ENCODE measurements around the gene CPZ.

Gene CPZ

GRCh38 chr4:8596891-8597290 is 4.3 kb downstream of the CPZ start:
- DNase-seq = no peak

DNA sequence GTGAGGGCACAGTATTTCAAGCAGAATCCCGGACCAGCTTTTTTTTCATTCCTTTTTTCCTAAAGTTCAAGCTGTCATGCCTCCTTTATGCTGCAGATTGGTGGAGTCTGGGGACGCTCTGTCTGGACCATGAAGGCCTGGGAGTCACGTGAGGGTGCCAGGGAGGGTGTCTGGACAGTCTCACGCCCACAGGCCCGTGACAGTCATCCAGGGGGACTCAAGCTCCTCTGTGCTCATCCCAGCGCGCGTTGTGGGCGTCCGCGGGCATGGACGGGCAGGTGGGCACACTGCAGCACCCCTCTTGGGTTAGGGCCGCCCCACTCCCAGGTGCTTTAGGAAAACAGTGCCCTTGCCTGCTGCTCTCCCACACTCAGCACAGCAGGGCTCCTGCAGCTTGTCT is 4.8 kb downstream of the CPZ start:
- DNase-seq = no peak

- DNase-seq = no peak
These were observed 5.2 kb downstream of the CPZ start for GRCh38 chr4:8597791-8598190.

- DNase-seq = no peak
These were observed 6.0 kb downstream of the CPZ start for GRCh38 chr4:8598391-8599090.

- no peak for DNase-seq
These were observed 6.5 kb downstream of the CPZ start for GRCh38 chr4:8599091-8599460.

- DNase-seq = no peak
These were observed 7.1 kb downstream of the CPZ start for GRCh38 chr4:8599657-8600056.

- no peak for DNase-seq
These were observed 7.7 kb downstream of the CPZ start for GRCh38 chr4:8600266-8600665.

GRCh38 chr4:8600686-8601085 is 8.1 kb downstream of the CPZ start:
- no peak for DNase-seq

DNA sequence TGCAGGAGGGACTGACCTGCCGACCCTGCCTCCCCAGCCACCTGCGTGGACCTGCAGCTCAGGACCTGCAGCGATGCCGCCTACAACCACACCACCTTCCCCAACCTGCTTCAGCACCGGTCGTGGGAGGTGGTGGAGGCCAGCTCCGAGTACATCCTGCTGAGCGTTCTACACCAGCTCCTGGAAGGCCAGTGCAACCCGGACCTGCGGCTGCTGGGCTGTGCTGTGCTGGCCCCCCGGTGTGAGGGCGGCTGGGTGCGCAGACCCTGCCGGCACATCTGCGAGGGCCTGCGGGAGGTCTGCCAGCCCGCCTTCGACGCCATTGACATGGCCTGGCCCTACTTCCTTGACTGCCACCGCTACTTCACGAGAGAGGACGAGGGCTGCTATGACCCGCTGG is 8.5 kb downstream of the CPZ start:
- DNase-seq = no peak

DNA sequence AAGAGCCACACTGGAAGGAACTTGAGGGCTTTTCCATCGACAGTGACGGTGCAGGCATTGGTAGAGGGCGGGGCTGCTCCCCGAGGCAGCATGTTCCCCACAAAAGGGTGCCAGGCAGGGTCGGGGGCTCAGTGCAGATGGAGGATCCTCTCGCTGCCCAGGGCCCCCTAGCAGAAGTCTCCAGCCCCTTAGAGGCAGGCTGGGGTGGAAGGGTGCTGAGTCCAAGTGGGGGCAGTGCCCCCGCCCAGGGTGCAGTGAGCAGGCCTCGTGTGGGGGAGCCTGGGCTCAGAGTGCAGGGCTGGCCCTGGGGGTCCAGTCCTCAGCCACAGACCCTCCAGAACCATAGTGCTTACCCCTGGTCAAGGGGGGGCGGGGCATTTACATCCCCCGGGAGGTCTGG is 9.0 kb downstream of the CPZ start:
- DNase-seq = no peak

- DNase-seq = no peak
These were observed 10.3 kb downstream of the CPZ start for GRCh38 chr4:8602686-8603430.

GRCh38 chr4:8603931-8604330 is 11.4 kb downstream of the CPZ start:
- DNase-seq = no peak

DNA sequence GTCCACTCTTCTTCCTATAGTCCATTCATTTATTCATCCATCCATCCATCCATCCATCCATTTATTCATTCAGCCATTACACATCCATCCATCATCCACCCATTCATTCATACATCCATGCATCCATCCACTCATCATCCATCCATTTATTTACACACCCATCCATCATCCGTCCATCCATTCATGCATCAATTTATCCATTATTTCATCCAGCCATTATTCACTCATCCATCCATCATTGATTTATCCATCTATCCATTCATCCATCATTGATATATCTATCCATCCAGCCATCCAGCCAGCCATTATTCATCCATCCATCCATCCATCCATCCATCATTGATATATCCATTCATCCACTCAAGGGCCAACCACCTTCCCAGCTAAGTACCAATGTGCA is 12.7 kb downstream of the CPZ start:
- DNase-seq = no peak

DNA sequence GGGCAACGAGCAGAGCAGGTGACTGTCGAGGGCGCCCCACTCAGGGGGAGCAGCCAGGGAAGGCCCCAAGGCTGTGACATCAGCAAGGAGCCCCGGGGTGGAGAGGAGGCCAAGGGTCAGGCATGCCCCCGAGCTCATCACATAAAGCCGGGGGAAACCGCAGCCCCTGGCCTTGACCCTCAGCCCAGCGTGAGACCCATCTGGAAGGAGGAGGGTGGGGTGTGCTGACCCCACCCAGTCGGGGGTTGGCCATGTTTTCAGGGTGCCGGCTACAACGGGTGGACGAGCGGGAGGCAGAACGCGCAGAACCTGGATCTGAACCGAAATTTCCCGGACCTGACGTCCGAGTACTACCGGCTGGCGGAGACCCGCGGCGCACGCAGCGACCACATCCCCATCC is 13.9 kb downstream of the CPZ start:
- DNase-seq = no peak

DNA sequence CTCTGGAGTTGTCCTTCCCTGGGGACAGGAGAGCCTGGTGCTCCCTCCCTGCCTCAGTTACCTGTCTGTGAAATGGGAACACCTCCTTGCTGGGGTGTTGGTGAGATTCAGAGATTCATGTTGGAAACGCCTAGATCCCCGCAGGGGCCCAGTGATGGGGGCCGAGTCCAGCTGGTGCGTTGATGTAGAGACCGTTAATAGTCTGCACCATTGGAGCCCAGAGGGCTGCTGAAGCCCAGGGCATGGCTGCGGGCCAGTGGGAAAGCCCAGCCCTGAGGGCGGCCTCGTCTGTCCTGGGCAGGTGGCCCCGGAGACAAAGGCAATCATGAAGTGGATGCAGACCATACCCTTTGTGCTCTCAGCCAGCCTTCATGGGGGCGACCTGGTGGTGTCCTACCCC is 14.4 kb downstream of the CPZ start:
- no peak for DNase-seq

- DNase-seq = no peak
These were observed 15.3 kb downstream of the CPZ start for GRCh38 chr4:8607603-8608481.

GRCh38 chr4:8608714-8609391 is 16.3 kb downstream of the CPZ start:
- DNase-seq = no peak

GRCh38 chr4:8609406-8609805 is 16.8 kb downstream of the CPZ start:
- DNase-seq = no peak

- DNase-seq = no peak
These were observed 17.3 kb downstream of the CPZ start for GRCh38 chr4:8609824-8610350.

GRCh38 chr4:8610858-8611616 is 18.5 kb downstream of the CPZ start:
- DNase-seq = no peak

DNA sequence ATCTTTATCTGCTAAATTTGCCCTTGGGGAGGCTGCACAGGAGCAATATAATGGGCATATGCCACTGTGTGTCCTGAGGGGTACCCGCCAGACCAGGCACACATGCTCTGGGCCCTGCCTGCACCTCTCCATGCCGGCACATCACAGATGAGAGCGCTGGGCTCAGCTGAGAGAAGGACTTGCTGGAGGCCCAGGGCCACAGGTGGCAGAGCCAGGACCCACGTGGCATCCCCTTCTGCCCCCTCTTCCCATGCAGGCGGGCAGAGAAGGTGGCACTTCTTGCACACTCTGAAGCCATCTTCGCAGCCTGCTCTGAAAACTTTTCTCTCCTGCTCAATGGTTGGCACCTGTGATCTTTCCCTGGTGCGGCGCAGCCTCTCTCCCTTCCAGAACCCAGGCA is 20.1 kb downstream of the CPZ start:
- DNase-seq = no peak
